OCI-M2 (cell line): ENCODE measurements around the gene MKLN1.
"Not testable (repeated sequence)": the region's sequence is repeated elsewhere in the genome, so short reads cannot be mapped to it uniquely, and the experiment has no call there.

Experiments
- DNase-seq: peaks from one replicate; lab custom pipeline; 2025; ENCODE audit not compliant: unreplicated experiment; lab: John Stamatoyannopoulos, UW

Gene MKLN1

DNA sequence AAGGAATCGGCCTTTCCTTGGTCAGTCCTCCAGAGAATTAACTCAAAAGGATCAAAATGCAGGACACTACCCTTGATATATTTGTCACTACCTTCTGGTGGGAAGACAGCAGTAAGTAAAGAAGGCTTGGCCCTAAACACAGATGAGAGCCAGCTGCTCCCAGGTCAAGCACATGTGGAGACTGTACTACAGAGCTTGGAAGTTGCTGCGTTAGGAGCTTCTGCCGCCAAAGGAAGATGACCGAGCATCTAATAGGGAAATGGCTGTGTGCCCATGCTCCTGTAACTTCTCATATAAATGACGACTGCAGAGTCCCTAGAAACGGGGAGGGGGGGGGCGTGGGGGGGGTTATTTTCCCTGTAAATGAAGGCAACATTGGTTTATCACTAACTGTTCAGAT, 169.8 kb downstream of the MKLN1 start:
- DNase-seq: no peak

DNA sequence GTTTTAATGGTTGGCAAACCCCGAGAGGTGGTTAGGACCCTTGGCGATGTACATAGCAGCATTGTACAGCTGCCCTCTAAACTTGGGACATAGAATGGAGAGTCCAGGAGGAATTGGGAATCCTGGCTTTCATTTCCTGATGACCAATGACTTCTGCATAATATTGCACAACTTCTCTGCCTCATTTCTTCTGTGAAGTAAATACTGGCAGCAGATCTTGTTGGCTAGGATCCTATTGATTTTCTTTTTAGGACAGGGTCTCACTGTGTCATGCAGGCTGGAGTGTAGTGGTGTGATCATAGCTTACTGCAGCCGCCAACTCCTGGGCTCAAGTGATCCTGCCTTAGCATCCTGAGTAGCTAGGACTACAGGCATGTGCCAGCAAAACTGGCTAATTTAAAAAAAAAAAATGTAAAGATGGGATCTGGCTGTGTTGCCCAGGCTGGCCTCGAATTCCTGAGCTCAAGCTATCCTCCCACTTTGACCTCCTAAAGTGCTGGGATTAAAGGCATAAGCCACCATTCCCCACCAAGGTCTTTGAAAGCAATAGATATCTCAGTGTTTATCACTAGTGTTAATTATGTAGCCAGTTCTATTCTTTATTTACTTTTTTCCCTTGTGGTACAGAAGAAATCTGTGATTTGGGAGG, 170.7 kb downstream of the MKLN1 start:
- no peak for DNase-seq

DNA sequence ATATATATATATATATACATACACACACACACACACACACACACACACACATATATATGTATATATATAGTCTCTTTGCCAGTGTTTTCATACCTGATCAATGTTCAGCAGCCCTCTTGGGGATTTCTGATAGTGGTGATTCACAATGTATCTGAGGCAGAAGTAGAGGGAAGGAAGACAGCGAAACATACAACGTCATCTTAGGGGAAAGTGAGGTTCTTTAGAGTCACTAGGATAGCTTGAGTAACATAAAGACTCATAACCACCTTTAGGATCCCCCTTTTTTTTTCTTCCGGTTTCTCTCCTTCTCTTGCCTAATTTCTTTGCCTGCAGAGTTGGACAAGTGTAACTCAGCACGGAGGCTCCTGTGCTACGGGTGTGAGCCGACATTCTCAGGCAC, 172.1 kb downstream of the MKLN1 start:
- no peak for DNase-seq

DNA sequence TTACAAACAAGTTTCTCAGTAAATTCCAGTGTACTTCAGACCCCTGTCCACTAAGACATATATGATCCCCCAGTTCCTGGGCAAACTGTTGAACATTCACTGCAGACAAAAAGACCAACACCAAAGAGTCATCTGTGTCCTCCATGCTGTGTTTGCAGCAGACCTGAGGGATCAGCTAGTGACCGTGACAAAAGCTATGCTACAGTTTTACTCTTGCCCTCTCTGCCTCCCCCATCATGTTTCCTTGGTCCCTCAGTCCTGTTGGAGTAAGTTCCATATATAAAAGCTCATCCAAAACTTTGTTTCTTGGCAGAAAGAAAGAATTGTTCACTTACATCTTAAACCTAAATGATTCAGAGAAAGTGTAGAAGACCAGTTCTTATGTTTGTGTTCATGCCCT, 172.7 kb downstream of the MKLN1 start:
- no peak for DNase-seq

DNA sequence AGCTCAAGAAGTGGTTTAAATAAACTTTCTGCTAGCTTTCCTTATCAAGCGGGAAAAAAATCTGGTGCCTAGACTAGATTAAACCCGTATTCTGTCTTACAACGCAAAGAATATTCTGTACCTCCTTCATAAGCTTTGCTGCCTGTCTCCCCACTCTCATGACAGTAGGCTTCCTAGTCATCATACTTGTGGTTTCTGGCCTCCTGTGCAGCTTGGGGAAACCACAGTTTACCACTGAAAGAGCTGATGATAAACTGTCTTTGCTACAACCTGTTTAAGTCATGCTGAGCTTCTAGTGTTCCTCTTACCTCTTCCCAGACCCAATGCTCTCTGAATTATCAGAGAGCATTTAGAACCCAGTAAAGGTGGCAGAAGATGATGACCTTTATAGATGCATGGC, 173.7 kb downstream of the MKLN1 start:
- no peak for DNase-seq

DNA sequence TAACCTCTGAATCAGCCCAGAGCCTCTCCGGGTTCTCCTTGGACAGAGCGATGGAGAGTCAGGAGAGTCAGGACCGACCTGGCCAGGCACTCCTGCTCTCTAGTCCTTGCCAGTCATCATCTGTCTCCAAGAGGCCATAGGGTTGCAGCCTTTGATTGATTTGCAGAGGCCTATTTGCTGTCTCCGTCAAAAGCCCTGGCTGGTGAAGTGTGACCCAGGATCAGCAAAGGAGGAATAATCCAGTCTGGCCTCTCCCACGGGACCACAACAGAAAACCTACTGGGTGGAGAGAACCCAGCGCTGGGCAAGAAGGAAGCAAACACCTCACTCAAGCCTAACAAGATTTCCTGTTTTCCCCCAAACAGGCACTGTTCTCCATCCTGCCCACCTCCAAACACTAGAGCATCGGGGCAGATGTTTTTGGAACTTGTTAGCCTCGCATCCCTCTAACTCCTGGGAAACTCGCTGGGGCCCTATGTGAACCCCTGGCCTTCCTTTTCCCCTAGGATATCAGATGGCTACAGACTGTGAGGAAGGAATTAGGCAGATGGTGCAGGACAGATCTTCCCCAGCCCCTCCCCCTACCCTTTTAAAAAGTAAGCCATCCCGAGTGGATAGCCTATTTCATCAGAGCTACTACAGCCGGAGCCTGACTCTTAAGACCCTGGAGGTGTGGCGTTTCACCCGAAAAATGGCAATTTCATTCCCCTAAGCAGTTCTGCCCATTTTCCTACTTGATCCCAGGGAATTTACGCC, 174.4 kb downstream of the MKLN1 start:
- DNase-seq: no peak

DNA sequence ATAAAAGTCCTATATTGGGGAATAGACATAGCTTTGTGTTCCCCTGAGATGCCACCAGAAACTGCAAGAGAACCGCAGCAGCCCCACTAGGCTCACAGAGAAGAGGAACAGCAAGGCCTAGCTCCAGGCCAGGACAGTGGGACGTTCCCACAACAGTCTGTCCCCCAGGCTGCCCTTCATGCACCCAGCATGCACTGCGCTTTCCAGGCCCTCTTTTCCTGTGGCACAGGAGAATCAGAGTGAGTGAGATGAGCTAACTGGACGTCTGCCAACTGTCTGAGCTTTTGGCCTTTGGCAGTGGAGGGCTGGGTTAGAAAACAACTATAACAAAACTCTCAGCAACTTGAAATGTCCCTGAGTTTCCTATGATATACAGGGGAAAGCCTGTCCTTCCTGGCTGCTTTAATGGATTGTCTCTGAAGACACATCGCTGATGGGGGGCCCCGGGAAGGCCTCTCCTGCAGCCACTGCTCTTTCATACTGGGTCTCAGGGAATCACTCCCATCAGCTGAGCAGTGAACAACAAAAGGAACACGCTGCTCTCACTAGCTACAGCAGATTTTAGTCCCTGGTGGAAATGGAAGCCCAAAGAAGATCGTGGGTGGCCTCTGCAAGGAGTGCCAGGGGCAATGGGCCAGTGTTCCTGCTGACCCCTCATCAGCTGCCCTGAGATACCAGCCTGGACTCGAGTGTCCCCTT, 175.3 kb downstream of the MKLN1 start:
- no peak for DNase-seq

DNA sequence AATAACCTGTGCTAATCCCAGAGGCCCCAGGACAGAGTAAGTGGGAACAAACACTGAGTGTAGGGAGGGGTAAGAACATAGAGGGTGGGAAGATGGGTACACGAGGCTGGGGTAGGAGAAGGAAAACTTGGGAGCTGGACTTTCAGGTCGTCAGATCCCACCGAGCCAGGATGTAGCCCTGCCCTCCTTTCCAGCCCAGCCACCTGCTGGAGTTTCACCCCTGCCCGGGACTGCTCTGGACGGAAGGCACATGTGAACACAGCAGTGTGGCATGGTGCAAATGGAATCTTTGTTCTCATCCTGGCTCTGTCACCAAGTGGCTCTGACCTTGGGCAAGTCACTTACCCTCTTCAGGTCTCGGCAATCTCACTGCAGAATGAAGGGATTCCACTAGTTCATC, 176.0 kb downstream of the MKLN1 start:
- no peak for DNase-seq

DNA sequence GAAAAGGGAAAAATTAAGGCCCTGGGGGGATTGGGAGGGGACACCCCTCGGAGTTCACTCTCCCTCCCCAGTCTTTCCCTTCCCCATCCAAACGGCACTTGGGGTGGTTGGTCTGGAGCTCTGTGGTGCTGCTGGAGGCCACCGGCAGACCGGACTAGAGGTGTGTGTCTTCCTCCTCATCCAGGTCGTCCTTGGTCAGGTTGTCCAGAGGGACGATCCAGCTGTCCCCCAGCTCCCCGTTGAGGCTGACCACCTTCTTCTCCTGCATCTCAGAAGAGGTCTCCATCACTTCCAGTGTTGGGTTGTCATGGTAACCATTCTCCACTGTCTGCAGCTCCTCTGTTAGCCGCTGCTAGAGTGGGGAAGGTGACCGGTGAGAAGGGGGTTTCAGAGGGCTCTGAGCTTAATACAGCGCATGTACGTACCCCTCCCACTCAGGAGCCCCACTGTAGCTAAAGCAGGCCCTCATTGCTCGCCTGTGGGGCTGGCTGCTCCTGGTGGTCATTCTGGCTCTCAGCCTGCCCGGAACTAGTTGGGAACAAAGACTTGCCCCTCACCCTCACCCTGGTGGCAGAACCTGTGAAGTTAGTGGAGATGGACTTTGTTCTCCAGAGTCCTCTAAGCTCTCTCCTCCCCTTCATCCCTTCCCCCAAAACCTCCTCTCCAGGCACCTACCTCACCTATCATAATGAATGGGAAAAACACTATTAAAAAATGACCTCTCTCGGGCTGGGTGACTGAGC, 176.7 kb downstream of the MKLN1 start:
- DNase-seq: no peak

DNA sequence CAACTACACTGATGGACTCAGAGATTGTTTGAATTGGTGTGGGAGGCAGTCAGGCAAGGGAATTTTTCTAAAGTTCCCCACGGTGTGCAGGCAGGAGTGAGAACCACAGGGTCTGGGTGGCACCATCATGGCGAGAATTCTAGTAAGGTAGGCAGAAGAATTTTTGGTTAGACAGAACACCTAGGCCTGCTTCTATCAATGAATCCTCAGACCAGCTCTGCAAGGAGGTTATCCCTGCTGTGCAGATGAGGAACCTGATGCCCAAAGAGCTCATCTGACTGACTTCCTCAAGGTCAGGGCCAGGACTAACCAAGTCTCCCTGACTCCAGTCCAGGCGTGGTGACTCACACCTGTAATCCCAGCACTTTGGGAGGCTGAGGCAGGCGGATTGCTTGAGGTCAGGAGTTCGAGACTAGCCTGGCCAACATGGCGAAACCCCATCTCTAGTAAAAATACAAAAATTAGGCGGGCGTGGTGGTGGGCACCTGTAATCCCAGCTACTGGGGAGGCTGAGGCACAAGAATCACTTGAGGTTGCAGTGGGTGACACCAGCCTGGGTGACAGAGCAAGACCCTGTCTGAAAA, 177.5 kb downstream of the MKLN1 start:
- not testable (repeated sequence) for DNase-seq

DNA sequence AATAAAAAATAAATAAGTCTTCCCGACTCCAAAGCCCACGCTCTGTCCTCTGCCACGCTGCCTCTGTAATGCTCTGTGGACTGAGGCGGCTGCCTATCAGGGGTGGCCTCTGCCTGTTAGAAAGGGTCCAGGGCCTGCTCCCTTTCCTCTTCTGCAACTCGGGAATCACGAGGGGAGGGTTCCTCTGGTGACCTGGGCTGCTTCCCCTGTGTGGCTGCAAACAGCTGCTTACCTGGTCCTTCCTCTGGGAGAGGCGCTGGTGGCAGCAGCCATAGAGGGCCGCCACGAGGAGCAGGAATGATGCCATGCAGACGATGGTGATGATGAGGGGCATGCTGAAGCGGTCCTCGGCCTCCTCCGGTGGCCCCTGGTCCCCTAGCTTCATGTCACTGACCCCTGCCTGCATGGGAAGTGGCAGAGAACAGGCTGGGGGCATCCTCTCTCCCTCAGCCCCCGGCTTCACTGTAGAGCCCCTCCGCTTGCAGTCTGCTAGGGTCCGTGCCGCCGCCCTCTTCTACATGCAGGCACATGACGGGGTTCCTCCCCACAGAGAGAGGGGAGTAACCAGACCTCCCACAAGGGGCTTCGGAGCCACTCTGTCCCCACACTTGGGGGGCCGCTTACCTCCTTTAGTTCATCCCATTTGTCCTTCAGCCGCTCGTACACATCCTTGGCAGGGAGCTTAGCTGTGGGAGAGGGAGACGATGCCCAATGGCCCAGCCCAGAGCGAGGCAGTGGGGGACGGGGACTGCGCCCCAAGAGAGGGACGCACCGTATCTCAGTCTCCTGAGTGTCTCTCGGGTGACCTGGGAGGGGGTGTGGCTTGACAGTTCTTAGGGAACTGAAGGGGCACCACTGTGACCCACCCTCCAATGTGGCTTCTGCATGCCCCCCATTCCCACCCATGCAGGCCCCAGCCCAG, 178.2 kb downstream of the MKLN1 start:
- no peak for DNase-seq

DNA sequence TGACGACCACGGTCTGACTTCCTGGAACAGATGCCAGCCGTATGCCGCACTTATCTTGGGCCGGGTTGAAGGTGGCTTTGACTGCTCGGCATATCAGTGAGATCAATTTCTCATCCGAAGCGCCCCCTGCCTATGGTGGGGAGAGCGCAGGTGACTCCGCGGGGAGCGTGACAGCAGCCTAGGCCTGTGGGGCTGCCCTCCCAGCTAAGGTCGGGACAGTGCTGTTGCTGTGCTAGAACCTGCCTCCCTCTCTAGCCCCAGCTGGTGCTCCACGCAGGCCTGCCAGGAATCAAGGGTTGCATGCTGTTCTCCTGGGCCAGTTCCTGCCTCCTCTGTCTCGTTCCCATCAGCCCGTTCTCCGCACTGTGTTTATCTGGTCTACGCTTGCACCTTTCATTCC, 178.9 kb downstream of the MKLN1 start:
- no peak for DNase-seq

DNA sequence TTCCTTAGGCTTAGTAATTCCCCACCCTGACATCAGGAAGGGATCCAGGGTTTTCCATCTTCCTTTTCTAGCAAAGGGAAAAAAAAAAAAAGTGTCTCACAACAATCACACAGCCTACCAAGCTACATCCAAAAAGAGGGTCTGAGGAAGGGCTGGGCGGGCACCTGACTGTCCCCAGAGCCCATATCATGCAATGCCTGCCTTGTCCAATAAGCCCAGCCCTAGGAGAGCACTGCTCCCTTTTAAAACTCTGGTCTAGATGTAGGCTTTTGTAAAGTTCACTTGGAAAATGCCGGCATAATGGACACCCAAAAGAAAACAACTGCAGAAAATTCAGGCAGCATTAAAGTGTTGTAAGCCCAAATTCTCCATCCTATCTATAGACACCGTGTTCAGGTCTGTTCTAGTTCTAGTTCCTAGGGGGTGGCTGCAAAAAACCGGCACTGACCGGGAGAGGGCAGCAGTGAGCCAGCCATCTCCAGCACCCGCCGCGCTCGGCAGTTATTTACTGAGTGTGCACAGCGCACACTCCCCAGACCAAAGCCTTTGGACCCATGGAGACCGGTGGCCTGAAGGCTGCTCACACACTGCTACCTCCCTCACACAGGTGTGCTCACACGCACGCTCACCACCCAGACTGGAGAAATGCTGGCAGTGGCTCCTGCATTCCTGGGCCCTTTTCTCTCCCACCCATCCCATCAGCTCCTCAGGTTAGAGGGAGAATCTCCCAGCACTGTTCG, 180.1 kb downstream of the MKLN1 start:
- DNase-seq: peak; percentile 91

DNA sequence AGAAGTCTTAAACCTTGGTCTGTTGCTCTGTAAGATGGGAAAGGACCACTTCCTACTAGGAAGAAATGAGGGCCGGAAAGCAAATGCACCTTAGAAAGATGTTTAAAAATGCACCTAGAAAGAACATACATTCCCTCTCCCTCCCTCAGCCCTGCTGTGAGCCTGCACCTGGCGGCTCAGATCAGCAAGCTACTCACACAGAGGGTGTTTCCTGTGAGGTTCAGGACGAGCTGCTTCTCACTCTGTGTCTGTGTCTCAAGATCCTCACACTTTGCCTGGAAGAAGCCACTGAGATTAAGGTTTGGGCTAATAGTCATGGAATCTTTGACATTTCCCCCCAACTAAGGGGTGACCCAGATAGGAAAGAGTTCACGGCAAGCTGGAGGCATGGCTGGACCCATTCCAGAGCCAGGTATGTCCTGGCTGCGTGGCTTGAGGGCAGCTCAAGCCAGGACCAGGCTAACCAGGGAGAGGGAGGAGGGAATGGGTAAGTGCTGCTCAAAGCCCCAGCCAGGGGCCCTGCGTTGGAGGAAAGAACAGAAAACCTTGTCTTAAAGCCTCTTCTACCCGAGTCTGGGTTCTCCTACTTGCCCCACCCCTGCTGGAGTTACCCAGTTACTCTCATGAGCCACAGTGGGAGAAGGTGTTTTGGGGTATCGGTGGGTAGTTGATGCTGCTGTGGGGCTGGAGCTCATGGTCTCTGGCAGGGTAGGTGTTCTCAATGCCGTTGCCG, 181.2 kb downstream of the MKLN1 start:
- DNase-seq: no peak

DNA sequence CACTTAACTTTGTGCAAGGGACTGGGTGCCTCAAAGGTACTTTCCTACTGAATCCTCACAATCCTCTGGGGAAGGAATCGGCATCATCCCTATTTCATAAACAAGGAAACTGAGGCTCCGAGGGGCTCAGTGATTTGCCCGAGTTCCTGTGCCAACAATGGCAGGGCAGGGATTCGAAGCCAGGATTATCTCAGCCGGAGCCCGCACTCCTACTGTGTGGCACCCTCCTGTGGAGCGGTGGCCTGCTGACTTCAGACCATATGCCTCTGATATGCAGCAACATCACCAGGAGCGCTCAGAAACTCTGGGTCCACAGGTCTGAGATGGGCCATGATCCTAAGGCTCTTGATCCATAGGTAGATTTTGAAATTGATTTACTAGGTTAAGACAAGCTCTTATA, 182.1 kb downstream of the MKLN1 start:
- no peak for DNase-seq

DNA sequence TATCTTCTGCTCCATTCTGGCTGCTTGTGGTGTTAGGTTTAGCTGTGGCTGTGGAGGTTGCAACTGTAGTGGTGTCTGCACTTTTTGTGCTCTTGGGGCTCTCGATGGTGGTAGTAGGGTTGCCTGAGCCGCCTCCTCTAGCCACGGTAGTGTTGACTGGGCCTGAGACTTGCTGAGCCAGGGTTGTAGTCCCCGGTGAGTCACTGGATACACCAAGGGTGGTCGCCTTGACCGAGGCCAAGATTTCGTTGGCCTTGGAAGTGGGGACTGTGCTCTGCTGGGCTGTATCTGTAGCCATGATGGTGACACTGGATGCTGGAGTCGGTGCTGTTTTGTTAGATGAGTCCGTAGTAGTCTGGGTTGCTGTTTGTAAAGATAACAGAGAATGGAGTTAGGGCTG, 183.4 kb downstream of the MKLN1 start:
- DNase-seq: no peak

DNA sequence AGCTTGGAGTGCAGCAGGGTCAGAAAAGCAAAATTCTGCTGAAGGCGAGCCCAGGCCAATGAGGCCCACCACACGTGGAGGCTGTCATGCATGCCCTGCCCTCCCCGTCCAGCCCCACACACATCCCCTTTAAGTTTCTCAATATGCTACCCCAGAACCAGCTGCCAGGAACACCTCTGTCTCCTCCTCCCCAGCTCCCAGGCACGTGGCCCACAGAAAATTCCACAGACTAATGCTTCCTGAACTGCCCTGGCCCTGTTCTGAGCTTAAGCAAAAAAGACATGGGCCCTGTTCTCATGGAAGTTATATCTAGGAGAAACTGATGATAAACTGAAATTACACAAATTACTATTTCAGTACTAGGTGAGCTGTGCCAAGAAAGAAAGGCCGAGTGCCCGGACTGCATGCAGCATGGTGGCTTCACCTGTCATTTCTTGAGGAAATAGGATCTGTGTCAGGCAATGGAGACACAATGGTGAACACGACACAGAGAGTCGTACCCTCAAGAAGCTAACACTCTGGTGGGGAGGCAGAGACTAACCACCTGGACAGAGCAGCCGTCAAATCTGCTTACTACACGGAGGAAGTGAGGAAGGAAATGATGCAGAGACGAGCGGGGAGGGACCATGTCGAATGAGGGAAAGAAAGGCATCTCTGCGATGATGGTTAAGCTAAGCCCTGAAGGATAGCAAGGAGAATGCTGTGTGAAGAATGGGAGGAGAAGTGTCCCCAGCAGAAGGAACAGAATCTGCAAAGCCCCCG, 184.3 kb downstream of the MKLN1 start:
- no peak for DNase-seq
